LNCaP clone FGC (cell line): ENCODE measurements around the gene TNFSF11.

Experiments
- DNase-seq: peaks from one replicate; pipeline ENCODE4 v3.0.0-alpha.2; 2011; ENCODE audit warnings: low read depth
- H3K4me3 ChIP-seq: 2 replicates; pipeline ENCODE4 v1.5.1; 2011; ENCODE audit warnings: mild to moderate bottlenecking, low read depth, low read length, control low read depth
- CTCF ChIP-seq: IDR thresholded peaks from 2 replicates; pipeline ENCODE4 v1.5.1; 2012; ENCODE audit warnings: mild to moderate bottlenecking; ENCODE audit not compliant: control insufficient read depth, insufficient read depth; ENCODE audit errors: extremely low read depth

Gene TNFSF11

DNA sequence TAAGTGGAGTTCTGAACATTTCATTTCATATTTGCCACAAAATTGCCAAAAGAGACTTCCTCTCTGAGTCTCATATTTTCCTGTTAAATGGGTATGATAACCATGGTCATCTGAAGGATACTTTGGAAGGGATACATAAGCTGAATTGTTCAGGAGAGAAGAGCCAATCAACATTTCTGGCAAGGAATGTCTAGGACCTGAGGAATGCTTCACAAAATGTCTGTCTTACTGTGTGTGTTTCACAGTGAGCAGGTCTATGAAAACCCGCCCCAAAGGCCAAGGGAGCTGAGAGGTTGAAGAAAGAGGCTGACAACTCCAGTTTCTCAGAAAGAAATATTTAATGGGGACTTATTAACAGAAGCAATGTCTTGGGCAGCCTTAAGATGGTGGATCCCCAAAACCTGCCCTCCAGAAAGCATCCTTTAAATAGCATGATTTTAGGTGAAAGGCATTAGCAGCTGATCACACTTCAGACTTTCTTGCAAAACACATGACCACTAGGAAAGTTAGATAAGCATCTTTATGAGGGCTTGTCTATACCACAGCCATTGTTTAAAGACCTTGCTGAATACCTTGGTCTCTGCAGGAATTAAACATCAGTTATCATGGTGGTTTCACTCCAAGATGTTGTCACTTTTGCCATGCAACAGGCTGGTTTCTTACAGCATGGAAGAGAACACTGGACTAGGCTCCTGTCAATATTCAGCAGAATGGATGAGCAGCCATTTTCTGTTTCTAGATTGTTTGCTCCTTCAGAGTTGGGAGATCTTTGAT is 78.9 kb downstream of the TNFSF11 start:
- no peak for TF ChIP-seq CTCF
- no peak overlapping the region for H3K4me3 ChIP-seq
- DNase-seq: no peak

GRCh38 chr13:42653679-42654078 is 79.7 kb downstream of the TNFSF11 start:
- H3K4me3 ChIP-seq: no peak overlapping the region

GRCh38 chr13:42654212-42654611 is 80.3 kb downstream of the TNFSF11 start:
- no peak for DNase-seq
- no peak overlapping the region for H3K4me3 ChIP-seq
- TF ChIP-seq CTCF: no peak

More at GRCh38 chr13:42653679-42654078, 79.7 kb downstream of the TNFSF11 start:
- DNase-seq: no peak
- no peak for TF ChIP-seq CTCF

GRCh38 chr13:42654722-42655121 is 80.8 kb downstream of the TNFSF11 start:
- no peak for DNase-seq
- TF ChIP-seq CTCF: no peak
- no peak overlapping the region for H3K4me3 ChIP-seq

GRCh38 chr13:42656161-42656560 is 82.2 kb downstream of the TNFSF11 start:
- TF ChIP-seq CTCF: no peak
- H3K4me3 ChIP-seq: no peak overlapping the region
- no peak for DNase-seq

GRCh38 chr13:42656958-42657357 is 83.0 kb downstream of the TNFSF11 start:
- no peak for TF ChIP-seq CTCF
- no peak overlapping the region for H3K4me3 ChIP-seq
- no peak for DNase-seq
